Liver (tissue), 9 donors: ENCODE measurements around the gene ODAD2. TPM values are rescaled to one million over a fixed set of nuclear protein-coding genes. Genes with fewer than 3 reads are reported as not detected.
A peak's percentile ranks its signal among the peaks of the same experiment; 100 is the strongest.

Source experiments
- DNase-seq: peaks from one replicate; pipeline ENCODE4 v3.0.0-alpha.2; 2017; ENCODE audit warnings: low spot score
- H3K27ac ChIP-seq, 2 donors: one replicate each; pipeline ENCODE4 v1.7.0; 2013; ENCODE audit warnings: inconsistent platforms in 2 of 2, low read length in 2 of 2, control low read depth in 1 of 2, low read depth in 1 of 2, mild to moderate bottlenecking in 1 of 2
- H3K27me3 ChIP-seq, 4 donors: one replicate each; pipeline versions ENCODE4 v1.6.1 to v1.7.0; 2013; ENCODE audit warnings: low read length in 3 of 4, inconsistent platforms in 1 of 4, mild to moderate bottlenecking in 1 of 4, moderate library complexity in 1 of 4; ENCODE audit not compliant: control insufficient read depth in 4 of 4, insufficient read depth in 4 of 4
- H3K36me3 ChIP-seq, 4 donors: one replicate each; pipeline versions ENCODE4 v1.6.1 to v1.7.0; 2013; ENCODE audit warnings: low read length in 3 of 4, mild to moderate bottlenecking in 3 of 4, low read depth in 1 of 4, moderate library complexity in 1 of 4; ENCODE audit not compliant: control insufficient read depth in 4 of 4, insufficient read depth in 3 of 4
- H3K4me1 ChIP-seq, 4 donors: one replicate each; pipeline versions ENCODE4 v1.6.1 to v1.7.0; 2013; ENCODE audit warnings: low read length in 3 of 4, mild to moderate bottlenecking in 3 of 4, moderate library complexity in 1 of 4; ENCODE audit not compliant: control insufficient read depth in 4 of 4, insufficient read depth in 4 of 4
- H3K4me3 ChIP-seq, 3 donors: one replicate each; pipeline versions ENCODE4 v1.6.1 to v1.7.0; 2013; ENCODE audit warnings: low read length in 3 of 3, control low read depth in 1 of 3, low read depth in 1 of 3, mild to moderate bottlenecking in 1 of 3
- H3K9ac ChIP-seq, 2 donors: one replicate each; pipeline ENCODE4 v1.7.0; 2013; ENCODE audit warnings: low read length in 2 of 2, mild to moderate bottlenecking in 2 of 2, moderate library complexity in 2 of 2, control low read depth in 1 of 2, low read depth in 1 of 2
- H3K9me3 ChIP-seq, 4 donors: one replicate each; pipeline versions ENCODE4 v1.6.1 to v1.7.0; 2013; ENCODE audit warnings: low read length in 3 of 4; ENCODE audit not compliant: control insufficient read depth in 4 of 4
- ATF3 ChIP-seq: IDR thresholded peaks from 2 replicates; pipeline ENCODE4 v1.6.1; 2016; ENCODE audit warnings: antibody characterized with exemption
- CTCF ChIP-seq: fragments of 150-350 bp; IDR thresholded peaks from 2 replicates; pipeline ENCODE4 v1.5.1; 2017; ENCODE audit warnings: improper control_type of control experiment, low read depth, low read length; ENCODE audit not compliant: missing input control
- EGR1 ChIP-seq, 2 donors: IDR thresholded peaks; 2 replicates each; pipeline ENCODE4 v1.6.1; 2016 to 2018; ENCODE audit warnings: antibody characterized with exemption in 2 of 2, low read depth in 2 of 2
- FOXA2 ChIP-seq: IDR thresholded peaks from 2 replicates; pipeline ENCODE4 v1.6.1; 2016; ENCODE audit warnings: antibody characterized with exemption
- GABPA ChIP-seq, 2 donors: IDR thresholded peaks in 1 of 2; conservative IDR thresholded peaks in 1 of 2; 2 replicates each; pipeline ENCODE4 v1.6.1; 2016; ENCODE audit warnings: antibody characterized with exemption in 2 of 2, mild to moderate bottlenecking in 1 of 2, moderate library complexity in 1 of 2
- HNF4A ChIP-seq, 2 donors: conservative IDR thresholded peaks; 2 replicates each; pipeline ENCODE4 v1.6.1; 2016; ENCODE audit warnings: antibody characterized with exemption in 2 of 2, mild to moderate bottlenecking in 2 of 2
- HNF4G ChIP-seq: IDR thresholded peaks from 2 replicates; pipeline ENCODE4 v1.6.1; 2016; ENCODE audit warnings: antibody characterized with exemption
- JUND ChIP-seq, 2 donors: IDR thresholded peaks; 2 replicates each; pipeline ENCODE4 v1.6.1; 2016; ENCODE audit warnings: antibody characterized with exemption in 2 of 2
- MAX ChIP-seq: IDR thresholded peaks from 2 replicates; pipeline ENCODE4 v1.6.1; 2016; ENCODE audit warnings: antibody characterized with exemption
- NR2F2 ChIP-seq: IDR thresholded peaks from 2 replicates; pipeline ENCODE4 v1.6.1; 2016; ENCODE audit warnings: antibody characterized with exemption
- RAD21 ChIP-seq, 2 donors: IDR thresholded peaks; 2 replicates each; pipeline ENCODE4 v1.6.1; 2016; ENCODE audit warnings: antibody characterized with exemption in 2 of 2, mild to moderate bottlenecking in 2 of 2
- RXRA ChIP-seq, 2 donors: IDR thresholded peaks; 2 replicates each; pipeline ENCODE4 v1.6.1; 2017 to 2018; ENCODE audit warnings: antibody characterized with exemption in 2 of 2, mild to moderate bottlenecking in 1 of 2
- SP1 ChIP-seq: IDR thresholded peaks from 2 replicates; pipeline ENCODE4 v1.6.1; 2018; ENCODE audit warnings: antibody characterized with exemption, mild to moderate bottlenecking
- TAF1 ChIP-seq: conservative IDR thresholded peaks from 2 replicates; pipeline ENCODE4 v1.6.1; 2016; ENCODE audit warnings: antibody characterized with exemption, mild to moderate bottlenecking
- YY1 ChIP-seq: IDR thresholded peaks from 2 replicates; pipeline ENCODE4 v1.6.1; 2016; ENCODE audit warnings: antibody characterized with exemption, mild to moderate bottlenecking
- ZBTB33 ChIP-seq: IDR thresholded peaks from 2 replicates; pipeline ENCODE4 v1.6.1; 2016; ENCODE audit warnings: antibody characterized with exemption
- WGBS: extraction: QIAGEN DNeasy Blood & Tissue Kit; methylation state at CpG from one replicate; pipeline ENCODE4 v1.1.7; 2013; 5-methylcytosine and 5-hydroxymethylcytosine counted together
- polyA plus RNA-seq, 2 donors: library from polyadenylated mRNA; stranded (reverse) in 1 of 2; unstranded in 1 of 2; fragments of 200-250 nt in 1 of 2; fragments of >200 nt in 1 of 2; fragmentation: Nextera tagmentation in 1 of 2; extraction: Ambion mirVana in 1 of 2; gene quantifications; one replicate each; pipeline versions ENCODE4 v1.2.1 to v1.2.3, GENCODE V29; 2013 to 2015
- total RNA-seq, 2 donors: library from RNA; depleted of rRNA; stranded (reverse); fragments of >200 nt; gene quantifications; one replicate each; pipeline ENCODE4 v1.2.3, GENCODE V29; 2014
- donor health status: healthy.
- donor health status: healthy.
- donor health status: healthy.
- donor health status: healthy.
- donor health status: healthy.

The ODAD2 gene
- total and polyA plus RNA-seq, 4 donors: 0.14 to 0.84 (median 0.38) TPM

GRCh38 chr10:27784272-27784671 lies 214.6 kb downstream of the ODAD2 start:
- DNase-seq: no peak
- H3K4me1 ChIP-seq: no peaks in the 10 kb centered on the region
- no peak overlapping the region for H3K27ac ChIP-seq
- 85% methylated on average over 2 of the region's 2 CpGs for WGBS
- no peaks in the 10 kb centered on the region for H3K36me3 ChIP-seq
- no peak for TF ChIP-seq YY1
- H3K4me3 ChIP-seq: no peak overlapping the region
- no peaks in the 10 kb centered on the region for H3K27me3 ChIP-seq
- no peak overlapping the region for H3K9ac ChIP-seq
- H3K9me3 ChIP-seq: peaks cover 0 to 4% (median under 1%) of the 10 kb centered on the region in 4 donors

- Histone ChIP-seq H3K36me3 (no peaks in the 10 kb centered on the region), H3K27ac (no peak overlapping the region), H3K4me1 (no peaks in the 10 kb centered on the region), H3K27me3 (no peaks in the 10 kb centered on the region), H3K9ac (no peak overlapping the region), H3K4me3 (no peak overlapping the region), H3K9me3 (peaks cover 0 to 4% (median under 1%) of the 10 kb centered on the region in 4 donors)
- peak; percentile 68 to 75 for TF ChIP-seq RAD21 (IDR thresholded peaks at IDR 0.05)
- TF ChIP-seq JUND (IDR thresholded peaks at IDR 0.05): no peak
- TF ChIP-seq CTCF: peak; percentile 32
- 17% methylated on average over 1 of the region's 1 CpG for WGBS
- no peak for DNase-seq
These were observed 215.2 kb downstream of the ODAD2 start for GRCh38 chr10:27783660-27784059.

- no peak for TF ChIP-seq ATF3
- TF ChIP-seq JUND (IDR thresholded peaks at IDR 0.05): no peak
- TF ChIP-seq EGR1 (IDR thresholded peaks at IDR 0.05; ENCODE audit: low read depth in 2 of 2): no peak
- no peak for TF ChIP-seq FOXA2
- Histone ChIP-seq H3K27me3 (peaks cover 0 to 4% (median 0%) of the 10 kb centered on the region in 4 donors), H3K9ac (no peak overlapping the region), H3K4me1 (no peaks in the 10 kb centered on the region), H3K9me3 (peaks cover 0 to 4% (median under 1%) of the 10 kb centered on the region in 4 donors), H3K27ac (no peak overlapping the region), H3K36me3 (no peaks in the 10 kb centered on the region), H3K4me3 (no peak overlapping the region)
- WGBS: 77% methylated on average over 9 of the region's 9 CpGs
- DNase-seq: no peak
These were observed 219.3 kb downstream of the ODAD2 start for GRCh38 chr10:27779462-27780015.

- H3K27ac ChIP-seq: no peak overlapping the region
- DNase-seq: no peak
- no peak overlapping the region for H3K9ac ChIP-seq
- H3K4me1 ChIP-seq: no peaks in the 10 kb centered on the region
- H3K4me3 ChIP-seq: no peak overlapping the region
- 55% methylated on average over 2 of the region's 2 CpGs for WGBS
- no peaks in the 10 kb centered on the region for H3K9me3 ChIP-seq
- peaks cover 0 to 4% (median 2%) of the 10 kb centered on the region in 4 donors for H3K27me3 ChIP-seq
- no peaks in the 10 kb centered on the region for H3K36me3 ChIP-seq
- no peak for TF ChIP-seq RXRA (IDR thresholded peaks at IDR 0.05)
- TF ChIP-seq HNF4A (conservative IDR thresholded peaks at IDR 0.05): no peak
- TF ChIP-seq CTCF: no peak
- no peak for TF ChIP-seq ZBTB33
- no peak for TF ChIP-seq GABPA (IDR thresholded peaks at IDR 0.05 in 1 of 2, conservative IDR thresholded peaks at IDR 0.05 in 1 of 2)
- no peak for TF ChIP-seq ATF3
- TF ChIP-seq RAD21 (IDR thresholded peaks at IDR 0.05): no peak
- TF ChIP-seq MAX: no peak
- no peak for TF ChIP-seq YY1
- TF ChIP-seq TAF1: no peak
- TF ChIP-seq FOXA2: no peak
- no peak for TF ChIP-seq JUND (IDR thresholded peaks at IDR 0.05)
- no peak for TF ChIP-seq SP1
- TF ChIP-seq HNF4G: no peak
- TF ChIP-seq NR2F2: no peak
- TF ChIP-seq EGR1 (IDR thresholded peaks at IDR 0.05; ENCODE audit: low read depth in 2 of 2): no peak
These were observed 224.0 kb downstream of the ODAD2 start for GRCh38 chr10:27774831-27775230.
